K562 (cell line): Measurements from ENCODE around the gene CCM2.
A peak's percentile ranks its signal among the peaks of the same experiment; 100 is the strongest.

Source experiments
- CBX5 ChIP-seq: IDR thresholded peaks from 2 replicates; pipeline ENCODE4 v1.6.1; 2014; ENCODE audit warnings: low read depth, borderline replicate concordance
- CTCF ChIP-seq, 3 experiments: IDR thresholded peaks in 2 of 3; conservative IDR thresholded peaks in 1 of 3; 2 replicates each; pipeline ENCODE4 v1.5.1; 2011 to 2012; ENCODE audit warnings: low read length in 3 of 3, mild to moderate bottlenecking in 3 of 3, control low read depth in 2 of 3, improper control_type of control experiment in 1 of 3, inconsistent platforms in 1 of 3, low read depth in 1 of 3, mixed read lengths in 1 of 3, moderate library complexity in 1 of 3; ENCODE audit not compliant: insufficient read depth in 2 of 3
- EZH2 ChIP-seq: IDR thresholded peaks from 2 replicates; pipeline ENCODE4 v1.6.1; 2012; ENCODE audit warnings: low read depth, mild to moderate bottlenecking, inconsistent platforms, low read length, borderline replicate concordance
- HNRNPLL ChIP-seq: fragments of 200-400 bp; formaldehyde crosslinking; IDR thresholded peaks from 2 replicates; pipeline ENCODE4 v1.6.1; 2017; ENCODE audit warnings: low read length, low read depth, mild to moderate bottlenecking; ENCODE audit not compliant: poor library complexity, severe bottlenecking
- PHF21A ChIP-seq: fragments of 450-650 bp; IDR thresholded peaks from 2 replicates; pipeline ENCODE4 v1.6.1; 2017; ENCODE audit warnings: low read depth, borderline replicate concordance
- POLR2A ChIP-seq: fragments of 450-650 bp; conservative IDR thresholded peaks from 2 replicates; pipeline ENCODE4 v1.6.1; 2016
- POLR2AphosphoS2 ChIP-seq: IDR thresholded peaks from 2 replicates; pipeline ENCODE4 v1.6.1; 2012; ENCODE audit warnings: low read length, improper control_type of control experiment
- RAD21 ChIP-seq, 2 experiments: fragments of 250-450 bp in 1 of 2; fragments of 450-650 bp in 1 of 2; sonication (Bioruptor Pico) in 1 of 2; formaldehyde crosslinking in 1 of 2; IDR thresholded peaks in 1 of 2; conservative IDR thresholded peaks in 1 of 2; 2 replicates each; pipeline versions ENCODE4 v1.4.0 to v1.8.0; 2020 to 2022; ENCODE audit warnings: mild to moderate bottlenecking in 2 of 2, moderate library complexity in 1 of 2
- SIN3A ChIP-seq, 2 experiments: fragments of 150-350 bp in 1 of 2; IDR thresholded peaks; 2 replicates each; pipeline ENCODE4 v1.6.1; 2011 to 2016; ENCODE audit warnings: borderline replicate concordance in 2 of 2, low read depth in 2 of 2, low read length in 2 of 2, mild to moderate bottlenecking in 2 of 2, moderate library complexity in 2 of 2; ENCODE audit not compliant: control insufficient read depth in 1 of 2
- SMC3 ChIP-seq: conservative IDR thresholded peaks from 2 replicates; pipeline ENCODE4 v1.6.1; 2011; ENCODE audit warnings: low read depth, low read length, improper control_type of control experiment; ENCODE audit not compliant: insufficient read depth
- ZNF311 ChIP-seq: fragments of 250-450 bp; sonication (Bioruptor Pico); IDR thresholded peaks from 2 replicates; pipeline ENCODE4 v1.4.0; 2020; ENCODE audit warnings: mild to moderate bottlenecking, moderate library complexity
- ZNF316 ChIP-seq: fragments of 450-650 bp; IDR thresholded peaks from 2 replicates; pipeline ENCODE4 v1.6.1; 2016

GRCh38 chr7:45000093-45001032, at the start of gene CCM2:
- TF ChIP-seq SMC3 (no peak), POLR2AphosphoS2 (no peak), HNRNPLL (no peak), EZH2 (no peak), RAD21 (CRISPR knock-in tag; conservative IDR thresholded peaks at IDR 0.05 in 1 of 2, IDR thresholded peaks at IDR 0.05 in 1 of 2) (no peak), ZNF316 (no peak), ZNF311 (CRISPR knock-in tag) (no peak), CBX5 (no peak), CTCF (IDR thresholded peaks at IDR 0.05 in 2 of 3, conservative IDR thresholded peaks at IDR 0.05 in 1 of 3; ENCODE audit: insufficient read depth in 2 of 3, low read depth in 1 of 3, low read length in 3 of 3) (no peak), POLR2A (no peak), PHF21A (no peak), SIN3A (IDR thresholded peaks at IDR 0.05; ENCODE audit: borderline replicate concordance in 2 of 2, control insufficient read depth in 1 of 2, low read depth in 2 of 2, low read length in 2 of 2) (peak; percentile 23 to 35; a peak in 1 of 4 replicates)
